Measurements from ENCODE around the gene SLFNL1. TPM values are rescaled to one million over a fixed set of nuclear protein-coding genes. Genes with fewer than 3 reads are reported as not detected.

SLFNL1 gene
- total RNA-seq, 1 donor from 2014 or later: 0.30 TPM

- Mint-ChIP-seq H3K36me3 (ENCODE audit: unreplicated experiment) (peaks cover 24% of the 10 kb centered on the region), H3K27ac (ENCODE audit: unreplicated experiment) (no peak overlapping the region), H3K9me3 (ENCODE audit: unreplicated experiment) (no peaks in the 10 kb centered on the region), H3K27me3 (ENCODE audit: unreplicated experiment) (no peaks in the 10 kb centered on the region), H3K4me1 (ENCODE audit: unreplicated experiment) (no peaks in the 10 kb centered on the region), H3K4me3 (ENCODE audit: unreplicated experiment) (no peak overlapping the region)
- DNase-seq (ENCODE audit: extremely low spot score, unreplicated experiment): no peak
- no peak for TF ChIP-seq CTCF (IDR thresholded peaks at IDR 0.05)
Measured at GRCh38 chr1:41037116-41037903, 15.8 kb upstream of the SLFNL1 start.

- Mint-ChIP-seq H3K27ac (ENCODE audit: unreplicated experiment) (no peak overlapping the region), H3K27me3 (ENCODE audit: unreplicated experiment) (no peaks in the 10 kb centered on the region), H3K4me1 (ENCODE audit: unreplicated experiment) (no peaks in the 10 kb centered on the region), H3K9me3 (ENCODE audit: unreplicated experiment) (no peaks in the 10 kb centered on the region), H3K4me3 (ENCODE audit: unreplicated experiment) (no peak overlapping the region), H3K36me3 (ENCODE audit: unreplicated experiment) (peaks cover 36% of the 10 kb centered on the region)
- DNase-seq (ENCODE audit: extremely low spot score, unreplicated experiment): no peak
- no peak for TF ChIP-seq CTCF (IDR thresholded peaks at IDR 0.05)
Measured at GRCh38 chr1:41033272-41033671, 11.7 kb upstream of the SLFNL1 start.

- Mint-ChIP-seq H3K4me1 (ENCODE audit: unreplicated experiment) (no peaks in the 10 kb centered on the region), H3K9me3 (ENCODE audit: unreplicated experiment) (no peaks in the 10 kb centered on the region), H3K36me3 (ENCODE audit: unreplicated experiment) (peaks cover 38% of the 10 kb centered on the region), H3K4me3 (ENCODE audit: unreplicated experiment) (no peak overlapping the region), H3K27me3 (ENCODE audit: unreplicated experiment) (no peaks in the 10 kb centered on the region), H3K27ac (ENCODE audit: unreplicated experiment) (no peak overlapping the region)
- TF ChIP-seq CTCF (IDR thresholded peaks at IDR 0.05): no peak
- DNase-seq (ENCODE audit: extremely low spot score, unreplicated experiment): no peak
Measured at GRCh38 chr1:41032147-41032546, 10.6 kb upstream of the SLFNL1 start.

GRCh38 chr1:41030872-41031616, 9.5 kb upstream of the SLFNL1 start:
- Mint-ChIP-seq H3K4me1 (ENCODE audit: unreplicated experiment) (no peaks in the 10 kb centered on the region), H3K27ac (ENCODE audit: unreplicated experiment) (no peak overlapping the region), H3K9me3 (ENCODE audit: unreplicated experiment) (no peaks in the 10 kb centered on the region), H3K36me3 (ENCODE audit: unreplicated experiment) (peaks cover 42% of the 10 kb centered on the region), H3K4me3 (ENCODE audit: unreplicated experiment) (no peak overlapping the region), H3K27me3 (ENCODE audit: unreplicated experiment) (no peaks in the 10 kb centered on the region)
- no peak for DNase-seq (ENCODE audit: extremely low spot score, unreplicated experiment)
- no peak for TF ChIP-seq CTCF (IDR thresholded peaks at IDR 0.05)

- Mint-ChIP-seq H3K27me3 (ENCODE audit: unreplicated experiment) (no peaks in the 10 kb centered on the region), H3K9me3 (ENCODE audit: unreplicated experiment) (no peaks in the 10 kb centered on the region), H3K27ac (ENCODE audit: unreplicated experiment) (no peak overlapping the region), H3K4me3 (ENCODE audit: unreplicated experiment) (no peak overlapping the region), H3K4me1 (ENCODE audit: unreplicated experiment) (peaks cover 6% of the 10 kb centered on the region), H3K36me3 (ENCODE audit: unreplicated experiment) (peaks cover 35% of the 10 kb centered on the region)
- no peak for TF ChIP-seq CTCF (IDR thresholded peaks at IDR 0.05)
- no peak for DNase-seq (ENCODE audit: extremely low spot score, unreplicated experiment)
Measured at GRCh38 chr1:41028034-41028642, 6.6 kb upstream of the SLFNL1 start.
